Caco-2 (cell line): ENCODE data around the gene TP63. TPM values are rescaled to one million over a fixed set of nuclear protein-coding genes. Genes with fewer than 3 reads are reported as not detected.

Experiments used
- BruUV-seq: library from RNA; stranded (reverse); fragments of 400-500 nt; replicated peaks from 2 replicates; lab custom pipeline; 2021; lab: Mats Ljungman, UMichigan
- CTCF ChIA-PET: fragments of 300-600 bp; sonication (Branson Sonifier 250); formaldehyde crosslinking; loops from one replicate; lab custom pipeline; 2022; ENCODE audit warnings: antibody characterized with exemption; lab: Charles Lee
- POLR2A ChIA-PET: fragments of 300-600 bp; sonication (Branson Sonifier 250); formaldehyde crosslinking; loops from one replicate; lab custom pipeline; 2022; ENCODE audit warnings: antibody characterized with exemption; lab: Charles Lee
- DNase-seq, 2 experiments: peaks; one replicate each; pipeline versions ENCODE4 v3.0.0 to v3.0.0-alpha.2; 2020 to 2022
- H3K27me3 ChIP-seq: replicated peaks from 2 replicates; pipeline ENCODE4 v1.6.0; 2011; ENCODE audit warnings: low read length; ENCODE audit not compliant: control insufficient read depth, insufficient read depth
- H3K36me3 ChIP-seq: 2 replicates; pipeline ENCODE4 v1.5.1; 2011; ENCODE audit warnings: low read length; ENCODE audit not compliant: control insufficient read depth, insufficient read depth
- H3K4me1 ChIP-seq: fragments of 250-450 bp; sonication (Bioruptor Pico); 2 replicates; pipeline ENCODE4 v1.5.1; 2020; ENCODE audit warnings: mild to moderate bottlenecking
- H3K4me3 ChIP-seq: 2 replicates; pipeline ENCODE4 v1.5.1; 2011; ENCODE audit warnings: low read depth, mild to moderate bottlenecking, control low read depth, low read length
- H3K9me3 ChIP-seq: fragments of 250-450 bp; sonication (Bioruptor Pico); 2 replicates; pipeline ENCODE4 v1.5.1; 2020; ENCODE audit warnings: mild to moderate bottlenecking, moderate library complexity
- H3K27ac Mint-ChIP-seq: one replicate; pipeline ENCODE4 v1.8.0; 2022; ENCODE audit warnings: mixed read lengths; ENCODE audit not compliant: unreplicated experiment
- H3K27me3 Mint-ChIP-seq: one replicate; pipeline ENCODE4 v1.8.0; 2022; ENCODE audit warnings: mixed read lengths; ENCODE audit not compliant: insufficient read depth, unreplicated experiment
- H3K36me3 Mint-ChIP-seq: one replicate; pipeline ENCODE4 v1.8.0; 2022; ENCODE audit warnings: mild to moderate bottlenecking, mixed read lengths; ENCODE audit not compliant: insufficient read depth, unreplicated experiment
- H3K4me1 Mint-ChIP-seq: one replicate; pipeline ENCODE4 v1.8.0; 2022; ENCODE audit warnings: low read depth, mixed read lengths; ENCODE audit not compliant: unreplicated experiment
- H3K4me3 Mint-ChIP-seq: one replicate; pipeline ENCODE4 v1.8.0; 2022; ENCODE audit warnings: mild to moderate bottlenecking, moderate library complexity, mixed read lengths; ENCODE audit not compliant: unreplicated experiment
- H3K9me3 Mint-ChIP-seq: one replicate; pipeline ENCODE4 v1.8.0; 2022; ENCODE audit warnings: mixed read lengths; ENCODE audit not compliant: unreplicated experiment
- intact Hi-C: fragments of 100-400 bp; cut with micrococcal nuclease; formaldehyde crosslinking; loops from one replicate; pipeline ENCODE4 v1.10.0; 2022; ENCODE audit not compliant: unreplicated experiment
- total RNA-seq: library from RNA; stranded (reverse); gene quantifications from 2 replicates; pipeline ENCODE4 v1.2.3, GENCODE V29; 2022
- TF ChIP-seq, protein P1 (sequence below), 2 experiments: fragments of 200-600 bp in 1 of 2; IDR thresholded peaks; 1 replicate in 1 of 2; 2 replicates in 1 of 2; pipeline versions ENCODE4 v1.5.1 to v1.8.0; 2011 to 2022; ENCODE audit warnings: antibody characterized with exemption in 1 of 2, control low read depth in 1 of 2, inconsistent platforms in 1 of 2, low read depth in 1 of 2, low read length in 1 of 2, mild to moderate bottlenecking in 1 of 2, moderate library complexity in 1 of 2; ENCODE audit not compliant: insufficient read depth in 1 of 2, severe bottlenecking in 1 of 2, unreplicated experiment in 1 of 2

TP63 gene
- total RNA-seq, 1 experiment from 2014 or later = 1.2 TPM

- Histone ChIP-seq H3K9me3 (no peaks in the 10 kb centered on the region), H3K4me1 (no peaks in the 10 kb centered on the region), H3K36me3 (no peaks in the 10 kb centered on the region), H3K27me3 (no peaks in the 10 kb centered on the region), H3K4me3 (no peak overlapping the region)
- BruUV-seq = no TSS peak
- Mint-ChIP-seq H3K27ac (no peak overlapping the region), H3K27me3 (peaks cover 2% of the 10 kb centered on the region), H3K9me3 (no peaks in the 10 kb centered on the region), H3K4me1 (peaks cover 12% of the 10 kb centered on the region), H3K4me3 (no peak overlapping the region), H3K36me3 (no peaks in the 10 kb centered on the region)
- DNase-seq = peak; percentile 16 to 49
- CTCF ChIA-PET = no interaction called here
- intact Hi-C loops = no loop called here
- TF ChIP-seq, protein P1, sequence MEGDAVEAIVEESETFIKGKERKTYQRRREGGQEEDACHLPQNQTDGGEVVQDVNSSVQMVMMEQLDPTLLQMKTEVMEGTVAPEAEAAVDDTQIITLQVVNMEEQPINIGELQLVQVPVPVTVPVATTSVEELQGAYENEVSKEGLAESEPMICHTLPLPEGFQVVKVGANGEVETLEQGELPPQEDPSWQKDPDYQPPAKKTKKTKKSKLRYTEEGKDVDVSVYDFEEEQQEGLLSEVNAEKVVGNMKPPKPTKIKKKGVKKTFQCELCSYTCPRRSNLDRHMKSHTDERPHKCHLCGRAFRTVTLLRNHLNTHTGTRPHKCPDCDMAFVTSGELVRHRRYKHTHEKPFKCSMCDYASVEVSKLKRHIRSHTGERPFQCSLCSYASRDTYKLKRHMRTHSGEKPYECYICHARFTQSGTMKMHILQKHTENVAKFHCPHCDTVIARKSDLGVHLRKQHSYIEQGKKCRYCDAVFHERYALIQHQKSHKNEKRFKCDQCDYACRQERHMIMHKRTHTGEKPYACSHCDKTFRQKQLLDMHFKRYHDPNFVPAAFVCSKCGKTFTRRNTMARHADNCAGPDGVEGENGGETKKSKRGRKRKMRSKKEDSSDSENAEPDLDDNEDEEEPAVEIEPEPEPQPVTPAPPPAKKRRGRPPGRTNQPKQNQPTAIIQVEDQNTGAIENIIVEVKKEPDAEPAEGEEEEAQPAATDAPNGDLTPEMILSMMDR (IDR thresholded peaks at IDR 0.05; ENCODE audit: insufficient read depth in 1 of 2, low read depth in 1 of 2, low read length in 1 of 2, severe bottlenecking in 1 of 2, unreplicated experiment in 1 of 2) = no peak
- POLR2A ChIA-PET = no interaction called here
These were observed 211.8 kb downstream of the TP63 start for GRCh38 chr3:189842681-189843602.

DNA sequence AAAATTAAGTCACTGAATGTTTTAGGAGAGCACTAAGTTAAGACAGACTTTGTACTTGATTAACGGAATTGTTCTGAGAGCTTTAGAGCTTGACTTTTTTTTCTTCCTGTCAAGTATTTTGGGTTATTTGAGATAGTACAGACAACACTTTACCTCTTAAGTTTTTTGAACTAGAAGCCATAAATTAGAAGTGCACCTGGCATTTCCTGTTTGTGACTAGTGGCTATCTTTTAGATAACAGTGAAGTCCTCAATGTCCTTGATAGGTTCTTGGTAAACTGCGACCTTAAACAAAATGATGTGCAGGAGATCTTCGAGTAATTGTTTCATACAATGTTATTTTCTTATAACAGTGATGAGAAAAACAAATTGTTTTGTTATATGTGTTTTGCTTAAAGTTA lies 213.9 kb downstream of the TP63 start:
- Mint-ChIP-seq H3K9me3 (no peaks in the 10 kb centered on the region), H3K4me1 (peaks cover 12% of the 10 kb centered on the region), H3K27me3 (no peaks in the 10 kb centered on the region), H3K36me3 (no peaks in the 10 kb centered on the region), H3K27ac (no peak overlapping the region), H3K4me3 (no peak overlapping the region)
- intact Hi-C loops = no loop called here
- H3K4me3 ChIP-seq = no peak overlapping the region
- no peaks in the 10 kb centered on the region for H3K36me3 ChIP-seq
- DNase-seq = no peak
- H3K9me3 ChIP-seq = no peaks in the 10 kb centered on the region
- H3K4me1 ChIP-seq = no peaks in the 10 kb centered on the region
- POLR2A ChIA-PET = no interaction called here
- CTCF ChIA-PET = no interaction called here
- BruUV-seq = no TSS peak
- no peaks in the 10 kb centered on the region for H3K27me3 ChIP-seq
- TF ChIP-seq, protein P1 (IDR thresholded peaks at IDR 0.05; ENCODE audit: insufficient read depth in 1 of 2, low read depth in 1 of 2, low read length in 1 of 2, severe bottlenecking in 1 of 2, unreplicated experiment in 1 of 2) = no peak

GRCh38 chr3:189848395-189849040 lies 217.3 kb downstream of the TP63 start:
- CTCF ChIA-PET = no interaction called here
- BruUV-seq = no TSS peak
- Mint-ChIP-seq H3K9me3 (no peaks in the 10 kb centered on the region), H3K4me3 (no peak overlapping the region), H3K27me3 (peaks cover 2% of the 10 kb centered on the region), H3K36me3 (peaks cover 4% of the 10 kb centered on the region), H3K27ac (no peak overlapping the region), H3K4me1 (no peaks in the 10 kb centered on the region)
- Histone ChIP-seq H3K27me3 (no peaks in the 10 kb centered on the region), H3K9me3 (no peaks in the 10 kb centered on the region), H3K36me3 (no peaks in the 10 kb centered on the region), H3K4me1 (no peaks in the 10 kb centered on the region), H3K4me3 (no peak overlapping the region)
- POLR2A ChIA-PET = no interaction called here
- intact Hi-C loops = no loop called here
- no peak for DNase-seq
- TF ChIP-seq, protein P1 (IDR thresholded peaks at IDR 0.05; ENCODE audit: insufficient read depth in 1 of 2, low read depth in 1 of 2, low read length in 1 of 2, severe bottlenecking in 1 of 2, unreplicated experiment in 1 of 2) = no peak
